COR-L47 (cell line): ENCODE measurements around the gene HLA-DOA.

Source experiments
- DNase-seq: peaks from one replicate; lab custom pipeline; 2025; lab: John Stamatoyannopoulos, UW

HLA-DOA gene

GRCh38 chr6:33017018-33017417, 7.6 kb upstream of the HLA-DOA start:
- no peak for DNase-seq

GRCh38 chr6:33015798-33016197, 6.4 kb upstream of the HLA-DOA start:
- DNase-seq = no peak

GRCh38 chr6:33014841-33015634, 5.6 kb upstream of the HLA-DOA start:
- DNase-seq = peak; percentile 28

GRCh38 chr6:33013608-33014007, 4.2 kb upstream of the HLA-DOA start:
- DNase-seq = no peak

- no peak for DNase-seq
Measured at GRCh38 chr6:33010356-33010755, 965 bp upstream of the HLA-DOA start.

GRCh38 chr6:33007831-33008400, 1.5 kb downstream of the HLA-DOA start:
- DNase-seq = no peak

GRCh38 chr6:33004940-33005339, 4.5 kb downstream of the HLA-DOA start:
- no peak for DNase-seq

GRCh38 chr6:33001685-33002084, 7.7 kb downstream of the HLA-DOA start:
- no peak for DNase-seq

- DNase-seq = peak; percentile 29
Measured at GRCh38 chr6:33000055-33000454, 9.3 kb downstream of the HLA-DOA start.

- DNase-seq = no peak
Measured at GRCh38 chr6:32995448-32995847, 13.9 kb downstream of the HLA-DOA start.

- no peak for DNase-seq
Measured at GRCh38 chr6:32993363-32993973, 15.9 kb downstream of the HLA-DOA start.

- DNase-seq = no peak
Measured at GRCh38 chr6:32991972-32992371, 17.4 kb downstream of the HLA-DOA start.

- DNase-seq = no peak
Measured at GRCh38 chr6:32989368-32989767, 20.0 kb downstream of the HLA-DOA start.

- peak; percentile 94 for DNase-seq
Measured at GRCh38 chr6:32984622-32985389, 24.6 kb downstream of the HLA-DOA start.

GRCh38 chr6:32983964-32984621, 25.3 kb downstream of the HLA-DOA start:
- no peak for DNase-seq

- no peak for DNase-seq
Measured at GRCh38 chr6:32983493-32983848, 25.9 kb downstream of the HLA-DOA start.

GRCh38 chr6:32982702-32983492, 26.5 kb downstream of the HLA-DOA start:
- no peak for DNase-seq

- no peak for DNase-seq
Measured at GRCh38 chr6:32982084-32982701, 27.2 kb downstream of the HLA-DOA start.

- DNase-seq = no peak
Measured at GRCh38 chr6:32980488-32981038, 28.8 kb downstream of the HLA-DOA start.

- DNase-seq = no peak
Measured at GRCh38 chr6:32979720-32980487, 29.5 kb downstream of the HLA-DOA start.
